ENCODE measurements around the gene GLT8D1.

GRCh38 chr3:52683611-52684010, 22.0 kb downstream of the GLT8D1 start:
- TF ChIP-seq CTCF (IDR thresholded peaks at IDR 0.05; ENCODE audit: low read depth, low read length) = no peak
- TF ChIP-seq MAX (IDR thresholded peaks at IDR 0.05; ENCODE audit: low read depth, low read length) = no peak
- no peak for TF ChIP-seq POLR2A (IDR thresholded peaks at IDR 0.05; ENCODE audit: extremely low read depth, insufficient read length)

Measured in NB4 (cell line).